ENCODE data around the gene NNMT. TPM values are rescaled to one million over a fixed set of nuclear protein-coding genes. Genes with fewer than 3 reads are reported as not detected.

NNMT gene
- polyA plus RNA-seq, result 100 to 1,000 TPM in 1 of 4 donors, 10 to 100 TPM in 2, under 1 TPM in 1; 0.81 to 169 (median 22.7) TPM
- long read RNA-seq, donor 1, result 0 reads
- long read RNA-seq, donor 2, result 0 reads
- long read RNA-seq, donor 3, partial matches to known transcripts, result 0 of 1 reads
- long read RNA-seq, donor 3, other reads (novel, unspliced or antisense), result 0 of 1 reads
- long read RNA-seq, donor 4, result 0 reads
- long read RNA-seq, donor 5, result 0 reads
- long read RNA-seq, donor 6, result 0 reads
- long read RNA-seq, donor 7, result 0 reads
- long read RNA-seq, donor 8, result 0 reads
- long read RNA-seq, donor 9, partial matches to known transcripts, result 0 of 1 reads
- long read RNA-seq, donor 9, other reads (novel, unspliced or antisense), result 0 of 1 reads
- long read RNA-seq, donor 10, partial matches to known transcripts, result 0 of 3 reads
- long read RNA-seq, donor 10, other reads (novel, unspliced or antisense), result 0 of 3 reads

- FAIRE-seq (no peak), DNase-seq (no peak)
- 52 to 74% (median 68%) methylated on average over 11 of the region's 11 CpGs for WGBS, 3 donors
- H3K27me3 ChIP-seq (ENCODE audit: control insufficient read depth in 3 of 3, insufficient read depth in 3 of 3, low read length in 3 of 3), result no peaks in the 10 kb centered on the region
- H3K9me3 ChIP-seq (ENCODE audit: control insufficient read depth in 2 of 2, insufficient read depth in 1 of 2, low read depth in 1 of 2, low read length in 1 of 2), result no peaks in the 10 kb centered on the region
- peak within 1 kb of the TSS in 1 of 3 donors; percentile 92 for H3K27ac ChIP-seq (ENCODE audit: low read depth in 1 of 3, low read length in 2 of 3)
- H3K4me1 ChIP-seq (ENCODE audit: control insufficient read depth in 3 of 3, insufficient read depth in 2 of 3, low read depth in 1 of 3, low read length in 2 of 3), result peaks cover 0 to 3% (median 0%) of the 10 kb centered on the region in 3 donors
- H3K4me3 ChIP-seq (ENCODE audit: low read depth in 1 of 3, low read length in 3 of 3), result peak within 1 kb of the TSS in 1 of 3 donors; percentile 23
- H3K36me3 ChIP-seq (ENCODE audit: control insufficient read depth in 3 of 3, insufficient read depth in 2 of 3, low read depth in 1 of 3, low read length in 3 of 3), result no peaks in the 10 kb centered on the region
These were observed at the start of gene NNMT for GRCh38 chr11:114295676-114296604. Gene NNMT, plus strand, starts transcription at chr11:114296399. Its CDS starts 158 bp downstream, at chr11:114296557.

DNA sequence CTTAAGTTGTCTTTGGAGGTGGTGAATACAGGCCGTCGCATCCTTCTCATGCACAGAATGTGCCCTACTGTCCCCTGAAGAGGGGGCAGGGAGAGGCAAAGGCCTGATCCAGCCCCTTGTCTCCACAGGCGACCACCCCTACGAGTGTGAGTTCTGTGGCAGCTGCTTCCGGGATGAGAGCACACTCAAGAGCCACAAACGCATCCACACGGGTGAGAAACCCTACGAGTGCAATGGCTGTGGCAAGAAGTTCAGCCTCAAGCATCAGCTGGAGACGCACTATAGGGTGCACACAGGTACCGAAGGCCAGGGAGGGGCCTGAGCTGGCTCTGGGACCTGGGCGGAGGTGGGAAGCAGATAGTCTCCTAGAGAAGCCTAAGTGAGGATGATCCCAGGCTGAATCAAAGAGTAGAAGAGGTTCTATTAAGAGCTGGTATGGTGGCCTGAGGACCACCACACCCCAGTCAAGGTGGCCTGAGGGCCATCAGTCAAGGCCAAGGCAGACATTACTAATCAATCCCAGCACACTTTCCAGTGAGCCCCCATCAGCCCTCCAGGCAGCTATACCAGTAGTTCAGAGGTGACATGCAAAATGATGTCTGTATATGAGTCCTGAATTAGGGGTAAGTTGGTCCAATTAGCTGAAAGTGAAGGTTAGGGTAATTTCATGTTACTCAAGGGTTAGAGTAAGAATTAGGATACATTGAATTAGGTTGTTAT lies 49.0 kb upstream of the NNMT start:
- Histone ChIP-seq H3K27ac (ENCODE audit: low read depth in 1 of 3, low read length in 2 of 3) (no peak overlapping the region), H3K9me3 (ENCODE audit: control insufficient read depth in 2 of 2, insufficient read depth in 1 of 2, low read depth in 1 of 2, low read length in 1 of 2) (no peaks in the 10 kb centered on the region), H3K36me3 (ENCODE audit: control insufficient read depth in 3 of 3, insufficient read depth in 2 of 3, low read depth in 1 of 3, low read length in 3 of 3) (peaks cover 0 to 12% (median 2%) of the 10 kb centered on the region in 3 donors), H3K4me3 (ENCODE audit: low read depth in 1 of 3, low read length in 3 of 3) (no peak overlapping the region), H3K4me1 (ENCODE audit: control insufficient read depth in 3 of 3, insufficient read depth in 2 of 3, low read depth in 1 of 3, low read length in 2 of 3) (no peaks in the 10 kb centered on the region), H3K27me3 (ENCODE audit: control insufficient read depth in 3 of 3, insufficient read depth in 3 of 3, low read length in 3 of 3) (no peaks in the 10 kb centered on the region)
- no peak for FAIRE-seq
- WGBS, 3 donors, result 90 to 95% (median 93%) methylated on average over 11 of the region's 11 CpGs
- DNase-seq, result no peak

DNA sequence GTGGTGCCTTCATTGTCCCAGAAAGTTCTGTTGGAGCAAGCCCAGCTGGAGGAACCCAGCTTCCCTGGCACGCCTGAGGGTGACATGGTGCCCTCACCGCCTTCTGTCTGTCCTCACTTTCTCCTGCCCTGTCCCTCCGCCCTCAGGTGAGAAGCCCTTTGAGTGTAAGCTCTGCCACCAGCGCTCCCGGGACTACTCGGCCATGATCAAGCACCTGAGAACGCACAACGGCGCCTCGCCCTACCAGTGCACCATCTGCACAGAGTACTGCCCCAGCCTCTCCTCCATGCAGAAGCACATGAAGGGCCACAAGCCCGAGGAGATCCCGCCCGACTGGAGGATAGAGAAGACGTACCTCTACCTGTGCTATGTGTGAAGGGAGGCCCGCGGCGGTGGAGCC lies 46.0 kb upstream of the NNMT start:
- Histone ChIP-seq H3K4me1 (ENCODE audit: control insufficient read depth in 3 of 3, insufficient read depth in 2 of 3, low read depth in 1 of 3, low read length in 2 of 3) (no peaks in the 10 kb centered on the region), H3K9me3 (ENCODE audit: control insufficient read depth in 2 of 2, insufficient read depth in 1 of 2, low read depth in 1 of 2, low read length in 1 of 2) (no peaks in the 10 kb centered on the region), H3K4me3 (ENCODE audit: low read depth in 1 of 3, low read length in 3 of 3) (no peak overlapping the region), H3K27me3 (ENCODE audit: control insufficient read depth in 3 of 3, insufficient read depth in 3 of 3, low read length in 3 of 3) (no peaks in the 10 kb centered on the region), H3K27ac (ENCODE audit: low read depth in 1 of 3, low read length in 2 of 3) (no peak overlapping the region), H3K36me3 (ENCODE audit: control insufficient read depth in 3 of 3, insufficient read depth in 2 of 3, low read depth in 1 of 3, low read length in 3 of 3) (peaks cover 0 to 12% (median 2%) of the 10 kb centered on the region in 3 donors)
- DNase-seq (no peak), FAIRE-seq (no peak)
- WGBS, 3 donors, result 89 to 97% (median 92%) methylated on average over 17 of the region's 17 CpGs

DNA sequence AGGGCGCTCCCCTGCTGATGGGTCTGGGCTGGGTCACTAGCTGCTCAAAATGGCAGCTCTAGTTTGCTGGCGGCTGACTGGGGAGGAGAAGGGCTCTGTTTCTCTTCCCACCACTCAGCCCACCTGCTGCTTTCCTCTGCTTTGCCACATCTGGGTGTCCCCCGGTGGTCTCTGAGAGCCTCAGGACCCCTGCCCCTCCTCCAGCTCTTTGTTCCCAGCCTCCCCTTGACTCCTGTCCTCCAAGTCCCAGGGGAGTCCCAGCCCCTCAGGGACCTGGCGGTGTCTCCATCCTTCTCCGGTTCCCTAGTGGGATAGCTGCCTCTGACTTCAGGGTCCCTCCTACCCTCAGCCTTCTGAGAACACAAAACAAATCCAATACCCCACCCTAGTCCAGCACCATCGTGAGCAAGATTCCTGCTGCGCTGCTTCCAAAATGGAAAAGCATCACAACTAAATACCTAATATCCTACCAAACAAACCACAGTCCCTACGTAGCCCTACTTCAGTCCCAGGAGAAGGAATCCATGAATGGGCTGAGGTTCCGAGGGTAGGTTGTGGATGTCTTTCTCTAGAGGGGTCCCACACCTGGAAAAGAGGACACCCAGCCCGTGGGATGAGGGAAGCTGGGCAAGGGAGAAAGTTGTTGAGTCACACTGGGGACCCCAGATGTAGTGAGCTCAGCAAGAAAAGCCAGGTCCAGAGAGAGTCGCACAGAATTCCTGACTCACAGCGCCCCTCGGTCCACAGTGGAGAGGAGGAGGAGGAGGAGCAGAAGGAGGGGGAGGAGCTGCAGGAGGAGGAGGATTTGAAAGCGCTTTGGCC lies 45.0 kb upstream of the NNMT start:
- 83 to 89% (median 89%) methylated on average over 13 to 14 of the region's 14 CpGs for WGBS, 3 donors
- H3K36me3 ChIP-seq (ENCODE audit: control insufficient read depth in 3 of 3, insufficient read depth in 2 of 3, low read depth in 1 of 3, low read length in 3 of 3), result peaks cover 0 to 12% (median 2%) of the 10 kb centered on the region in 3 donors
- no peaks in the 10 kb centered on the region for H3K4me1 ChIP-seq (ENCODE audit: control insufficient read depth in 3 of 3, insufficient read depth in 2 of 3, low read depth in 1 of 3, low read length in 2 of 3)
- FAIRE-seq (no peak), DNase-seq (no peak)
- no peaks in the 10 kb centered on the region for H3K9me3 ChIP-seq (ENCODE audit: control insufficient read depth in 2 of 2, insufficient read depth in 1 of 2, low read depth in 1 of 2, low read length in 1 of 2)
- no peak overlapping the region for H3K4me3 ChIP-seq (ENCODE audit: low read depth in 1 of 3, low read length in 3 of 3)
- H3K27me3 ChIP-seq (ENCODE audit: control insufficient read depth in 3 of 3, insufficient read depth in 3 of 3, low read length in 3 of 3), result no peaks in the 10 kb centered on the region
- H3K27ac ChIP-seq (ENCODE audit: low read depth in 1 of 3, low read length in 2 of 3), result no peak overlapping the region

GRCh38 chr11:114251815-114252337 lies 44.3 kb upstream of the NNMT start:
- DNase-seq (no peak), FAIRE-seq (no peak)
- Histone ChIP-seq H3K4me3 (ENCODE audit: low read depth in 1 of 3, low read length in 3 of 3) (no peak overlapping the region), H3K36me3 (ENCODE audit: control insufficient read depth in 3 of 3, insufficient read depth in 2 of 3, low read depth in 1 of 3, low read length in 3 of 3) (peaks cover 0 to 12% (median 4%) of the 10 kb centered on the region in 3 donors), H3K4me1 (ENCODE audit: control insufficient read depth in 3 of 3, insufficient read depth in 2 of 3, low read depth in 1 of 3, low read length in 2 of 3) (no peaks in the 10 kb centered on the region), H3K27ac (ENCODE audit: low read depth in 1 of 3, low read length in 2 of 3) (peak overlapping the region in 1 of 3 donors; percentile 33), H3K27me3 (ENCODE audit: control insufficient read depth in 3 of 3, insufficient read depth in 3 of 3, low read length in 3 of 3) (no peaks in the 10 kb centered on the region), H3K9me3 (ENCODE audit: control insufficient read depth in 2 of 2, insufficient read depth in 1 of 2, low read depth in 1 of 2, low read length in 1 of 2) (no peaks in the 10 kb centered on the region)
- 82 to 89% (median 83%) methylated on average over 9 of the region's 9 CpGs for WGBS, 3 donors

DNA sequence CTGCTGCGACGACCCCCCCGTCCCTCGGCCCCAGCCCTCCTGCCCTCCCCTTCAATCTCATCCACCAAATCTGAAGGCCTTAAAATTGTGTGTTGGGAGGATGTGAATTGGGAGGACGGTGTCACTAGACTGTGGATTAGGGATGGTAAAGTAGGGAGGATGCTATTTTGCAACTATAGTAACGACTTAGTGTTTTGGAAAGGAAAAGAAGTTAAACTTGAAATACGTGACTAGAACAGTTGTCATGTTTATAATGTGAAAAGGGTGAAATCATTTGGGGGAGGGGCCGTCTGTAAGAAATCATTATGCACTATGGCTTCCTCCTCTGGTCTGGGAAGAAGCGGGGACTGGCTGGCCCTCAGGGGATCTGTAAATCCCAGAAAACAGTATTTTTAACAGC lies 43.4 kb upstream of the NNMT start:
- no peak overlapping the region for H3K4me3 ChIP-seq (ENCODE audit: low read depth in 1 of 3, low read length in 3 of 3)
- H3K9me3 ChIP-seq (ENCODE audit: control insufficient read depth in 2 of 2, insufficient read depth in 1 of 2, low read depth in 1 of 2, low read length in 1 of 2), result no peaks in the 10 kb centered on the region
- peaks cover 0 to 9% (median 3%) of the 10 kb centered on the region in 3 donors for H3K36me3 ChIP-seq (ENCODE audit: control insufficient read depth in 3 of 3, insufficient read depth in 2 of 3, low read depth in 1 of 3, low read length in 3 of 3)
- WGBS, 3 donors, result 77 to 90% (median 84%) methylated on average over 9 of the region's 9 CpGs
- H3K27ac ChIP-seq (ENCODE audit: low read depth in 1 of 3, low read length in 2 of 3), result no peak overlapping the region
- DNase-seq (no peak), FAIRE-seq (no peak)
- H3K27me3 ChIP-seq (ENCODE audit: control insufficient read depth in 3 of 3, insufficient read depth in 3 of 3, low read length in 3 of 3), result no peaks in the 10 kb centered on the region
- peaks cover 0 to 3% (median 0%) of the 10 kb centered on the region in 3 donors for H3K4me1 ChIP-seq (ENCODE audit: control insufficient read depth in 3 of 3, insufficient read depth in 2 of 3, low read depth in 1 of 3, low read length in 2 of 3)

DNA sequence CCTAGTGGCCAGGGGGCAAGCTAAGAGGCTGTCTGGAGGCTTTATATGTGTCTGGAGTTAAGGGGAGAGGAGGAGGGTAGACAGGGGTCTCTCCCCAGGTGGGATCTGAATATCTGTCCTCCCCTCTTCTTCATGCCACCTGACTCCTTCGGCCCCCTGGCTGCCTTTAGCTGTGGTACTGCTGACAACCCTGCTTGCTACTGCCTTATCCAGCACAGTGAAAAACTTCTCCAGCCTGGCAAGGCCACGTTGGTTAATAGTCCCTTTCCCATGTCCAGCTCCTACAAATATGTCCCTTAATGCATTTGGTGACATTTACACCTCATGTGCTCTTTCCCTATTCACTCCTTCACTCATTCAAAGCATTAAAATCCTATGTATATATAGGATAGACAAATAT lies 42.4 kb upstream of the NNMT start:
- Histone ChIP-seq H3K4me1 (ENCODE audit: control insufficient read depth in 3 of 3, insufficient read depth in 2 of 3, low read depth in 1 of 3, low read length in 2 of 3) (peaks cover 0 to 10% (median 0%) of the 10 kb centered on the region in 3 donors), H3K4me3 (ENCODE audit: low read depth in 1 of 3, low read length in 3 of 3) (no peak overlapping the region), H3K9me3 (ENCODE audit: control insufficient read depth in 2 of 2, insufficient read depth in 1 of 2, low read depth in 1 of 2, low read length in 1 of 2) (no peaks in the 10 kb centered on the region), H3K36me3 (ENCODE audit: control insufficient read depth in 3 of 3, insufficient read depth in 2 of 3, low read depth in 1 of 3, low read length in 3 of 3) (peaks cover 0 to 9% (median 3%) of the 10 kb centered on the region in 3 donors), H3K27me3 (ENCODE audit: control insufficient read depth in 3 of 3, insufficient read depth in 3 of 3, low read length in 3 of 3) (no peaks in the 10 kb centered on the region), H3K27ac (ENCODE audit: low read depth in 1 of 3, low read length in 2 of 3) (no peak overlapping the region)
- FAIRE-seq (no peak), DNase-seq (no peak)
- 52 to 67% (median 63%) methylated on average over 2 of the region's 2 CpGs for WGBS, 3 donors

Measured in small intestine (tissue), 16 donors.